NCI-H1092 (cell line): ENCODE results near the gene CBLN3.
"Not testable (repeated sequence)": the region's sequence is repeated elsewhere in the genome, so short reads cannot be mapped to it uniquely, and the experiment has no call there.

ENCODE experiments used
- DNase-seq: peaks from one replicate; lab custom pipeline; 2025; lab: John Stamatoyannopoulos, UW

The CBLN3 gene

GRCh38 chr14:24429395-24430142 is at the start of gene CBLN3, which contains the start of gene KHNYN:
CBLN3 (minus strand) TSS chr14:24429668; CDS start chr14:24429054, 614 bp downstream.
KHNYN (plus strand) TSS chr14:24429954; CDS start chr14:24430731, 777 bp downstream.
- peak; percentile 77 for DNase-seq

- no peak for DNase-seq
Measured at GRCh38 chr14:24475261-24475660, 45.8 kb upstream of the CBLN3 start.

- DNase-seq = no peak
Measured at GRCh38 chr14:24473211-24473610, 43.7 kb upstream of the CBLN3 start.

- DNase-seq = not testable (repeated sequence)
Measured at GRCh38 chr14:24470450-24470849, 41.0 kb upstream of the CBLN3 start.

GRCh38 chr14:24465805-24466204 is 36.3 kb upstream of the CBLN3 start:
- no peak for DNase-seq

- DNase-seq = no peak
Measured at GRCh38 chr14:24465368-24465767, 35.9 kb upstream of the CBLN3 start.

GRCh38 chr14:24463884-24464785 is 34.7 kb upstream of the CBLN3 start:
- DNase-seq = no peak

GRCh38 chr14:24463017-24463883 is 33.8 kb upstream of the CBLN3 start:
- DNase-seq = peak; percentile 3

- DNase-seq = no peak
Measured at GRCh38 chr14:24461336-24461735, 31.9 kb upstream of the CBLN3 start.

GRCh38 chr14:24459331-24459730 is 29.9 kb upstream of the CBLN3 start:
- DNase-seq = peak; percentile 10

- DNase-seq = no peak
Measured at GRCh38 chr14:24458736-24459135, 29.3 kb upstream of the CBLN3 start.

GRCh38 chr14:24456980-24457379 is 27.5 kb upstream of the CBLN3 start:
- DNase-seq = no peak

- not testable (repeated sequence) for DNase-seq
Measured at GRCh38 chr14:24450828-24451227, 21.4 kb upstream of the CBLN3 start.

- no peak for DNase-seq
Measured at GRCh38 chr14:24443053-24443665, 13.7 kb upstream of the CBLN3 start.

- peak; percentile 100 for DNase-seq
Measured at GRCh38 chr14:24442240-24443052, 13.0 kb upstream of the CBLN3 start, which contains the start of gene SDR39U1. SDR39U1 (minus strand) TSS chr14:24442776; CDS start chr14:24442769, 7 bp downstream.

- no peak for DNase-seq
Measured at GRCh38 chr14:24441904-24442239, 12.4 kb upstream of the CBLN3 start.

- no peak for DNase-seq
Measured at GRCh38 chr14:24441485-24441884, 12.0 kb upstream of the CBLN3 start.

GRCh38 chr14:24440606-24441399 is 11.3 kb upstream of the CBLN3 start:
- DNase-seq = no peak

GRCh38 chr14:24439830-24440605 is 10.6 kb upstream of the CBLN3 start:
- DNase-seq = no peak
